ENCODE data around the gene CRTC1.

- TF ChIP-seq, protein P1, sequence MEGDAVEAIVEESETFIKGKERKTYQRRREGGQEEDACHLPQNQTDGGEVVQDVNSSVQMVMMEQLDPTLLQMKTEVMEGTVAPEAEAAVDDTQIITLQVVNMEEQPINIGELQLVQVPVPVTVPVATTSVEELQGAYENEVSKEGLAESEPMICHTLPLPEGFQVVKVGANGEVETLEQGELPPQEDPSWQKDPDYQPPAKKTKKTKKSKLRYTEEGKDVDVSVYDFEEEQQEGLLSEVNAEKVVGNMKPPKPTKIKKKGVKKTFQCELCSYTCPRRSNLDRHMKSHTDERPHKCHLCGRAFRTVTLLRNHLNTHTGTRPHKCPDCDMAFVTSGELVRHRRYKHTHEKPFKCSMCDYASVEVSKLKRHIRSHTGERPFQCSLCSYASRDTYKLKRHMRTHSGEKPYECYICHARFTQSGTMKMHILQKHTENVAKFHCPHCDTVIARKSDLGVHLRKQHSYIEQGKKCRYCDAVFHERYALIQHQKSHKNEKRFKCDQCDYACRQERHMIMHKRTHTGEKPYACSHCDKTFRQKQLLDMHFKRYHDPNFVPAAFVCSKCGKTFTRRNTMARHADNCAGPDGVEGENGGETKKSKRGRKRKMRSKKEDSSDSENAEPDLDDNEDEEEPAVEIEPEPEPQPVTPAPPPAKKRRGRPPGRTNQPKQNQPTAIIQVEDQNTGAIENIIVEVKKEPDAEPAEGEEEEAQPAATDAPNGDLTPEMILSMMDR (IDR thresholded peaks at IDR 0.05), result no peak
- TF ChIP-seq HOXA7 (CRISPR knock-in tag; IDR thresholded peaks at IDR 0.05) (no peak), EP300 (IDR thresholded peaks at IDR 0.05) (no peak), SMC3 (IDR thresholded peaks at IDR 0.05) (no peak), POLR2A (IDR thresholded peaks at IDR 0.05; ENCODE audit: low read length) (no peak), FOSL2 (IDR thresholded peaks at IDR 0.05) (no peak), FOSL2 (CRISPR knock-in tag; IDR thresholded peaks at IDR 0.05) (no peak), HMGXB4 (CRISPR knock-in tag; IDR thresholded peaks at IDR 0.05; ENCODE audit: borderline replicate concordance) (no peak), POLR2AphosphoS2 (conservative IDR thresholded peaks at IDR 0.05; ENCODE audit: low read length) (no peak)
- TF ChIP-seq, protein P2, sequence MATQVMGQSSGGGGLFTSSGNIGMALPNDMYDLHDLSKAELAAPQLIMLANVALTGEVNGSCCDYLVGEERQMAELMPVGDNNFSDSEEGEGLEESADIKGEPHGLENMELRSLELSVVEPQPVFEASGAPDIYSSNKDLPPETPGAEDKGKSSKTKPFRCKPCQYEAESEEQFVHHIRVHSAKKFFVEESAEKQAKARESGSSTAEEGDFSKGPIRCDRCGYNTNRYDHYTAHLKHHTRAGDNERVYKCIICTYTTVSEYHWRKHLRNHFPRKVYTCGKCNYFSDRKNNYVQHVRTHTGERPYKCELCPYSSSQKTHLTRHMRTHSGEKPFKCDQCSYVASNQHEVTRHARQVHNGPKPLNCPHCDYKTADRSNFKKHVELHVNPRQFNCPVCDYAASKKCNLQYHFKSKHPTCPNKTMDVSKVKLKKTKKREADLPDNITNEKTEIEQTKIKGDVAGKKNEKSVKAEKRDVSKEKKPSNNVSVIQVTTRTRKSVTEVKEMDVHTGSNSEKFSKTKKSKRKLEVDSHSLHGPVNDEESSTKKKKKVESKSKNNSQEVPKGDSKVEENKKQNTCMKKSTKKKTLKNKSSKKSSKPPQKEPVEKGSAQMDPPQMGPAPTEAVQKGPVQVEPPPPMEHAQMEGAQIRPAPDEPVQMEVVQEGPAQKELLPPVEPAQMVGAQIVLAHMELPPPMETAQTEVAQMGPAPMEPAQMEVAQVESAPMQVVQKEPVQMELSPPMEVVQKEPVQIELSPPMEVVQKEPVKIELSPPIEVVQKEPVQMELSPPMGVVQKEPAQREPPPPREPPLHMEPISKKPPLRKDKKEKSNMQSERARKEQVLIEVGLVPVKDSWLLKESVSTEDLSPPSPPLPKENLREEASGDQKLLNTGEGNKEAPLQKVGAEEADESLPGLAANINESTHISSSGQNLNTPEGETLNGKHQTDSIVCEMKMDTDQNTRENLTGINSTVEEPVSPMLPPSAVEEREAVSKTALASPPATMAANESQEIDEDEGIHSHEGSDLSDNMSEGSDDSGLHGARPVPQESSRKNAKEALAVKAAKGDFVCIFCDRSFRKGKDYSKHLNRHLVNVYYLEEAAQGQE (IDR thresholded peaks at IDR 0.05), result no peak
Measured at GRCh38 chr19:18636183-18636968, 47.1 kb upstream of the CRTC1 start.

Measured in A549 (cell line).